ENCODE measurements around the gene TFAP2B.

Gene TFAP2B

GRCh38 chr6:50825375-50826036 lies 6.8 kb downstream of the TFAP2B start:
- no peak for DNase-seq (ENCODE audit: low spot score)

GRCh38 chr6:50826037-50826761 lies 7.5 kb downstream of the TFAP2B start:
- DNase-seq (ENCODE audit: low spot score) = no peak

GRCh38 chr6:50826803-50827202 lies 8.1 kb downstream of the TFAP2B start:
- no peak for DNase-seq (ENCODE audit: low spot score)

GRCh38 chr6:50829049-50829448 lies 10.4 kb downstream of the TFAP2B start:
- no peak for DNase-seq (ENCODE audit: low spot score)

GRCh38 chr6:50829898-50830444 lies 11.3 kb downstream of the TFAP2B start:
- no peak for DNase-seq (ENCODE audit: low spot score)

GRCh38 chr6:50831186-50831585 lies 12.5 kb downstream of the TFAP2B start:
- DNase-seq (ENCODE audit: low spot score) = no peak

GRCh38 chr6:50832912-50833311 lies 14.2 kb downstream of the TFAP2B start:
- no peak for DNase-seq (ENCODE audit: low spot score)

GRCh38 chr6:50834929-50835410 lies 16.3 kb downstream of the TFAP2B start:
- DNase-seq (ENCODE audit: low spot score) = no peak

GRCh38 chr6:50836231-50836630 lies 17.6 kb downstream of the TFAP2B start:
- DNase-seq (ENCODE audit: low spot score) = no peak

GRCh38 chr6:50837589-50838445 lies 19.1 kb downstream of the TFAP2B start:
- DNase-seq (ENCODE audit: low spot score) = no peak

- DNase-seq (ENCODE audit: low spot score) = no peak
Observed at GRCh38 chr6:50840112-50840810, 21.6 kb downstream of the TFAP2B start.

GRCh38 chr6:50840811-50841192 lies 22.1 kb downstream of the TFAP2B start:
- DNase-seq (ENCODE audit: low spot score) = no peak

GRCh38 chr6:50842446-50842845 lies 23.8 kb downstream of the TFAP2B start:
- no peak for DNase-seq (ENCODE audit: low spot score)

- no peak for DNase-seq (ENCODE audit: low spot score)
Observed at GRCh38 chr6:50842861-50843384, 24.3 kb downstream of the TFAP2B start.

GRCh38 chr6:50843842-50844241 lies 25.2 kb downstream of the TFAP2B start:
- DNase-seq (ENCODE audit: low spot score) = no peak

- DNase-seq (ENCODE audit: low spot score) = no peak
Observed at GRCh38 chr6:50845499-50846143, 26.9 kb downstream of the TFAP2B start.

GRCh38 chr6:50846144-50846851 lies 27.6 kb downstream of the TFAP2B start:
- no peak for DNase-seq (ENCODE audit: low spot score)

GRCh38 chr6:50846852-50847155 lies 28.1 kb downstream of the TFAP2B start:
- no peak for DNase-seq (ENCODE audit: low spot score)

GRCh38 chr6:50847890-50848594 lies 29.4 kb downstream of the TFAP2B start:
- DNase-seq (ENCODE audit: low spot score) = no peak

All from putamen (tissue), 1 donor.